Measurements from ENCODE around the gene ADIRF. TPM values are rescaled to one million over a fixed set of nuclear protein-coding genes. Genes with fewer than 3 reads are reported as not detected.
"Not testable (repeated sequence)": the region's sequence is repeated elsewhere in the genome, so short reads cannot be mapped to it uniquely, and the experiment has no call there.

ADIRF gene
- total RNA-seq, 2 donors from 2014 or later, result 0.53 TPM; not detected in 1

GRCh38 chr10:87014986-87015716 lies 46.9 kb downstream of the ADIRF start:
- H3K4me3 Mint-ChIP-seq; H3K27me3 Mint-ChIP-seq (ENCODE audit: insufficient read depth); H3K36me3 Mint-ChIP-seq (ENCODE audit: low read depth); H3K9me3 Mint-ChIP-seq; DNase-seq; H3K9me3 ChIP-seq (ENCODE audit: control insufficient read depth, low read length); H3K27ac ChIP-seq (ENCODE audit: low read depth, low read length); H3K9ac ChIP-seq (ENCODE audit: extremely low read depth, low read length, poor library complexity, severe bottlenecking); H3K4me1 ChIP-seq (ENCODE audit: control insufficient read depth, insufficient read depth, low read length); H3K36me3 ChIP-seq (ENCODE audit: control insufficient read depth, insufficient read depth, low read length); H3K27ac Mint-ChIP-seq; H3K4me3 ChIP-seq (ENCODE audit: low read length); H3K4me1 Mint-ChIP-seq; H3K27me3 ChIP-seq (ENCODE audit: control insufficient read depth, insufficient read depth, low read length, poor library complexity, severe bottlenecking): not testable (repeated sequence)
- WGBS, 2 experiments (ENCODE audit: insufficient coverage in 1 of 2, insufficient read length in 1 of 2), result 97 to 100% methylated on average over 3 to 5 of the region's 10 CpGs

DNA sequence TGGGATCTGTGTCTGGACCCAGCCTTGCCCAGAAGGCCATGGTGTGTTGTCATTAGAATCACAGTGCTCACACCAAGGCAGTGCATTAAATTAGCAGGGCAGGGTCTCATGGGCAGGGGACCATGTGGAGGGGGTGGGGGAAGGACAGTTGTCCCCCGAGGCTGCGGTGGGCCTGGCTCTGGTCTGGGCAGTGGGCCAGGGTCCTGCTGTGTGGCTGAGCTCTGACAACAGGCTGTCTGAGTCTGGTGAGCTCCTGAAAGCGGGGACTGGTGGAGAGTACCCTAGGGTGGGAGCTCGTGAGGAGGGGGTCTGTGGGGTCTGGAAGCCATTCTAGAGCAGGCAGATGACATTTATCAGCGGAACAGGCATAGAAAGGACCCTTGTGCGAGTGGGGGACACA lies 49.8 kb downstream of the ADIRF start:
- not testable (repeated sequence) for H3K27me3 ChIP-seq (ENCODE audit: control insufficient read depth, insufficient read depth, low read length, poor library complexity, severe bottlenecking); H3K27ac ChIP-seq (ENCODE audit: low read depth, low read length); H3K36me3 Mint-ChIP-seq (ENCODE audit: low read depth); H3K4me1 Mint-ChIP-seq; H3K9me3 Mint-ChIP-seq; H3K27ac Mint-ChIP-seq; H3K9ac ChIP-seq (ENCODE audit: extremely low read depth, low read length, poor library complexity, severe bottlenecking); H3K36me3 ChIP-seq (ENCODE audit: control insufficient read depth, insufficient read depth, low read length); H3K4me3 ChIP-seq (ENCODE audit: low read length); H3K4me1 ChIP-seq (ENCODE audit: control insufficient read depth, insufficient read depth, low read length); H3K9me3 ChIP-seq (ENCODE audit: control insufficient read depth, low read length); H3K27me3 Mint-ChIP-seq (ENCODE audit: insufficient read depth); DNase-seq; H3K4me3 Mint-ChIP-seq
- WGBS, 2 experiments (ENCODE audit: insufficient coverage in 1 of 2, insufficient read length in 1 of 2), result 94% methylated on average over 6 of the region's 6 CpGs; no CpG with 5 or more reads in 1 of the 2 experiments

GRCh38 chr10:87019066-87019465 lies 50.8 kb downstream of the ADIRF start:
- WGBS, 2 experiments (ENCODE audit: insufficient coverage in 1 of 2, insufficient read length in 1 of 2), result 92 to 98% methylated on average over 2 to 6 of the region's 6 CpGs
- not testable (repeated sequence) for H3K9ac ChIP-seq (ENCODE audit: extremely low read depth, low read length, poor library complexity, severe bottlenecking); H3K27me3 ChIP-seq (ENCODE audit: control insufficient read depth, insufficient read depth, low read length, poor library complexity, severe bottlenecking); H3K9me3 Mint-ChIP-seq; H3K27ac ChIP-seq (ENCODE audit: low read depth, low read length); H3K4me3 Mint-ChIP-seq; H3K9me3 ChIP-seq (ENCODE audit: control insufficient read depth, low read length); H3K36me3 Mint-ChIP-seq (ENCODE audit: low read depth); H3K4me3 ChIP-seq (ENCODE audit: low read length); H3K27me3 Mint-ChIP-seq (ENCODE audit: insufficient read depth); H3K4me1 Mint-ChIP-seq; H3K27ac Mint-ChIP-seq; H3K36me3 ChIP-seq (ENCODE audit: control insufficient read depth, insufficient read depth, low read length); H3K4me1 ChIP-seq (ENCODE audit: control insufficient read depth, insufficient read depth, low read length); DNase-seq

DNA sequence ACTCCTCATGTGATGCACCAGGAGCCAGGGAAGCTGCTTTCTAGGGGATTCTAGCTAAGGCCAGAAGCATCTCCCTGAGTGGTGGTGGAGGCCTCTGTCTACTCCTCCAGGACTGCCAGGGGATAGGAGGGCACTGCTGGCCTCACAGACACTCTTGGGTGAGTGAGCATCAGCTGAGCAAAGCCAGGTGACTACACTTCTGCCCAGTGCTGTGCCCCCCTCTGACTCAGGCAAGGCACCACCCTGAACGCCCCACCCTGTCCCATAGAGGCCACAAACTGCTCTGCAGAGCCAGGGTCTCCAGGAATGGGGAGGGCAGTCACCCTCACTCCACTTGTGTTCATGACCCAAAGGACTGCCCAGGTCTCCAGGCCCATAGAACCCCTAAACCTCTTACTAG lies 51.2 kb downstream of the ADIRF start:
- not testable (repeated sequence) for H3K36me3 Mint-ChIP-seq (ENCODE audit: low read depth); H3K9me3 ChIP-seq (ENCODE audit: control insufficient read depth, low read length); H3K27ac Mint-ChIP-seq; H3K27me3 Mint-ChIP-seq (ENCODE audit: insufficient read depth); DNase-seq; H3K4me1 Mint-ChIP-seq; H3K4me3 Mint-ChIP-seq; H3K9me3 Mint-ChIP-seq; H3K36me3 ChIP-seq (ENCODE audit: control insufficient read depth, insufficient read depth, low read length); H3K9ac ChIP-seq (ENCODE audit: extremely low read depth, low read length, poor library complexity, severe bottlenecking); H3K27ac ChIP-seq (ENCODE audit: low read depth, low read length); H3K27me3 ChIP-seq (ENCODE audit: control insufficient read depth, insufficient read depth, low read length, poor library complexity, severe bottlenecking); H3K4me1 ChIP-seq (ENCODE audit: control insufficient read depth, insufficient read depth, low read length); H3K4me3 ChIP-seq (ENCODE audit: low read length)
- WGBS, 2 experiments (ENCODE audit: insufficient coverage in 1 of 2, insufficient read length in 1 of 2), result 67% methylated on average over 1 of the region's 1 CpG; no CpG with 5 or more reads in 1 of the 2 experiments

DNA sequence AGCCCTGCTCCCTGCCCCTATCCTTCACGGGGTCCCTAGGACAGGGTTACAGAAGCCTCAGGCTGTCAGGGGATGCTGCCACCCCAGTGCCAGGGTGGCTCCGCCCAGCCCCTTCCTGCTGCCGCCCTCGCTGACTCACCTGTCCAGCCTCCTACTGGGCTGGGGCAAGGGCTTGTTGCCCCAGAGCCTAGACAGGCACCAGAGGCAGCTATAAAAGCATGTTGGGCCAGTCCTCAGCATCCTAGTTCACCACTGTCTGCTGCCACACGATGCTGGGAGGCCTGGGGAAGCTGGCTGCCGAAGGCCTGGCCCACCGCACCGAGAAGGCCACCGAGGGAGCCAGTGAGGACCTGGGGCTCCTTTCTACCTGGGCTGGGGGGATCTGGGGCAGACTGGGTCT lies 51.8 kb downstream of the ADIRF start, which contains the start of gene FAM25A:
FAM25A (plus strand) TSS at position 239 of the 400 bp plus-strand sequence; CDS start at position 270, 31 bp downstream.
- H3K27ac Mint-ChIP-seq; H3K27me3 ChIP-seq (ENCODE audit: control insufficient read depth, insufficient read depth, low read length, poor library complexity, severe bottlenecking); H3K9me3 ChIP-seq (ENCODE audit: control insufficient read depth, low read length); H3K4me3 Mint-ChIP-seq; H3K4me3 ChIP-seq (ENCODE audit: low read length); H3K4me1 ChIP-seq (ENCODE audit: control insufficient read depth, insufficient read depth, low read length); H3K9me3 Mint-ChIP-seq; H3K36me3 ChIP-seq (ENCODE audit: control insufficient read depth, insufficient read depth, low read length); H3K4me1 Mint-ChIP-seq; H3K9ac ChIP-seq (ENCODE audit: extremely low read depth, low read length, poor library complexity, severe bottlenecking); H3K27ac ChIP-seq (ENCODE audit: low read depth, low read length); H3K27me3 Mint-ChIP-seq (ENCODE audit: insufficient read depth); DNase-seq; H3K36me3 Mint-ChIP-seq (ENCODE audit: low read depth): not testable (repeated sequence)
- 90 to 95% methylated on average over 2 to 9 of the region's 9 CpGs for WGBS, 2 experiments (ENCODE audit: insufficient coverage in 1 of 2, insufficient read length in 1 of 2)

Other genes with a start within 250 kb of the ADIRF start
- gene BMPR1A, start 211.9 kb upstream of the ADIRF start, total RNA-seq, result 10 to 100 TPM; 69.4 to 96.4 TPM
- 1 to 10 TPM in 1 of 2 donors, under 1 TPM in 1; 1.00 to 1.3 TPM for gene MMRN2, start 10.9 kb upstream of the ADIRF start, total RNA-seq
- gene SNCG, start 9.9 kb upstream of the ADIRF start, total RNA-seq, result 1 to 10 TPM in 1 of 2 donors, under 1 TPM in 1; 0.60 to 2.7 TPM
- gene FAM25A, start 51.8 kb downstream of the ADIRF start, total RNA-seq, result not detected
- 100 to 1,000 TPM; 104 to 107 TPM for gene GLUD1, start 126.4 kb downstream of the ADIRF start, total RNA-seq
- 10 to 100 TPM; 30.0 to 30.5 TPM for gene SHLD2, start 126.7 kb downstream of the ADIRF start, total RNA-seq